H1 (cell line): ENCODE data around the gene NCAPD3. TPM values are rescaled to one million over a fixed set of nuclear protein-coding genes. Genes with fewer than 3 reads are reported as not detected.

Source experiments
- CTCF ChIA-PET: fragments of 300-600 bp; sonication (Branson Sonifier 250); formaldehyde crosslinking; loops from one replicate; lab custom pipeline; 2021; ENCODE audit not compliant: partially characterized antibody; lab: Charles Lee
- POLR2A ChIA-PET: fragments of 300-600 bp; sonication (Branson Sonifier 250); formaldehyde crosslinking; loops from one replicate; lab custom pipeline; 2021; ENCODE audit warnings: inconsistent platforms; ENCODE audit not compliant: partially characterized antibody; lab: Charles Lee
- DNase-seq, 2 experiments: peaks; one replicate each; pipeline versions ENCODE4 v3.0.0 to v3.0.0-alpha.2; 2010 to 2022; ENCODE audit warnings: low spot score in 2 of 2, low read depth in 1 of 2, mixed read lengths in 1 of 2
- FAIRE-seq: peaks from 2 replicates; lab custom pipeline; 2011; peaks lifted over from hg19 to GRCh38; lab: Jason Lieb, UNC
- H2AFZ ChIP-seq: 2 replicates; pipeline ENCODE4 v1.8.1; 2012; ENCODE audit warnings: low read length, inconsistent platforms
- H2AK5ac ChIP-seq: 2 replicates; pipeline ENCODE4 v1.6.1; 2013; ENCODE audit warnings: low read depth, low read length
- H2BK120ac ChIP-seq: replicated peaks from 2 replicates; pipeline ENCODE3; 2013; ENCODE audit warnings: low read depth, low read length, inconsistent platforms
- H2BK12ac ChIP-seq: 2 replicates; pipeline ENCODE4 v1.6.1; 2013; ENCODE audit warnings: low read depth, low read length
- H2BK15ac ChIP-seq: 2 replicates; pipeline ENCODE4 v1.6.1; 2013; ENCODE audit warnings: low read length
- H2BK20ac ChIP-seq: 2 replicates; pipeline ENCODE4 v1.6.1; 2013; ENCODE audit warnings: low read length
- H2BK5ac ChIP-seq: 2 replicates; pipeline ENCODE4 v1.6.1; 2013; ENCODE audit warnings: low read depth, low read length
- H3K14ac ChIP-seq: 2 replicates; pipeline ENCODE4 v1.6.1; 2013; ENCODE audit warnings: inconsistent platforms; ENCODE audit not compliant: insufficient read length
- H3K18ac ChIP-seq: 2 replicates; pipeline ENCODE4 v1.6.1; 2013; ENCODE audit warnings: low read length; ENCODE audit errors: extremely low read depth
- H3K23ac ChIP-seq: 2 replicates; pipeline ENCODE4 v1.6.1; 2013; ENCODE audit warnings: inconsistent platforms; ENCODE audit not compliant: insufficient read length
- H3K23me2 ChIP-seq: 2 replicates; pipeline ENCODE4 v1.6.1; 2013; ENCODE audit warnings: low read depth, low read length
- H3K27ac ChIP-seq: 2 replicates; pipeline ENCODE4 v1.6.1; 2011; ENCODE audit warnings: low read depth, low read length, inconsistent platforms
- H3K27me3 ChIP-seq, 4 experiments: replicated peaks in 1 of 4; 1 replicate in 1 of 4; 2 replicates in 3 of 4; pipeline versions ENCODE4 v1.6.1 to v1.8.1; 2011 to 2013; ENCODE audit warnings: low read length in 3 of 4, mild to moderate bottlenecking in 3 of 4, inconsistent platforms in 2 of 4, mixed read lengths in 2 of 4, moderate library complexity in 1 of 4; ENCODE audit not compliant: control insufficient read depth in 3 of 4, insufficient read depth in 3 of 4; ENCODE audit errors: extremely low read depth in 1 of 4
- H3K36me3 ChIP-seq, 4 experiments: 2 replicates each; pipeline versions ENCODE4 v1.6.1 to v1.8.1; 2011 to 2013; ENCODE audit warnings: mild to moderate bottlenecking in 4 of 4, low read length in 3 of 4, moderate library complexity in 2 of 4, control low read depth in 1 of 4, inconsistent platforms in 1 of 4; ENCODE audit not compliant: insufficient read depth in 4 of 4, control insufficient read depth in 2 of 4
- H3K4ac ChIP-seq: replicated peaks from 2 replicates; pipeline ENCODE3; 2013; ENCODE audit warnings: low read length, low read depth, mixed read lengths, inconsistent platforms; ENCODE audit not compliant: insufficient read length
- H3K4me1 ChIP-seq, 4 experiments: replicated peaks in 1 of 4; 1 replicate in 1 of 4; 2 replicates in 3 of 4; pipeline versions ENCODE4 v1.6.1 to v1.8.1; 2011 to 2013; ENCODE audit warnings: low read length in 3 of 4, inconsistent platforms in 2 of 4, mixed read lengths in 1 of 4; ENCODE audit not compliant: insufficient read depth in 4 of 4, control insufficient read depth in 3 of 4
- H3K4me2 ChIP-seq, 2 experiments: 2 replicates each; pipeline versions ENCODE4 v1.6.1 to v1.8.1; 2011 to 2013; ENCODE audit warnings: low read depth in 2 of 2, low read length in 2 of 2, control low read depth in 1 of 2, inconsistent platforms in 1 of 2, mild to moderate bottlenecking in 1 of 2; ENCODE audit not compliant: insufficient read depth in 1 of 2
- H3K4me3 ChIP-seq, 4 experiments: fragments of 200-600, 300-600 bp in 1 of 4; sonication (generic), shearing (Covaris generic), sonication (Bioruptor Twin) in 1 of 4; 2 replicates each; pipeline versions ENCODE4 v1.5.1 to v1.8.1; 2011 to 2016; ENCODE audit warnings: low read length in 4 of 4, low read depth in 3 of 4, control low read depth in 2 of 4, inconsistent platforms in 2 of 4, mild to moderate bottlenecking in 2 of 4, mixed read lengths in 1 of 4, moderate library complexity in 1 of 4; ENCODE audit not compliant: insufficient read depth in 2 of 4; ENCODE audit errors: extremely low read depth in 1 of 4
- H3K56ac ChIP-seq: replicated peaks from 2 replicates; pipeline ENCODE3; 2013; ENCODE audit warnings: low read depth, mild to moderate bottlenecking, mixed read lengths, low read length, inconsistent platforms; ENCODE audit not compliant: insufficient read length
- H3K79me1 ChIP-seq: 2 replicates; pipeline ENCODE4 v1.6.1; 2013; ENCODE audit warnings: low read depth, low read length, control low read depth
- H3K79me2 ChIP-seq, 2 experiments: 2 replicates each; pipeline versions ENCODE4 v1.6.1 to v1.8.1; 2012 to 2013; ENCODE audit warnings: low read length in 2 of 2, mild to moderate bottlenecking in 2 of 2, inconsistent platforms in 1 of 2; ENCODE audit not compliant: insufficient read depth in 2 of 2, control insufficient read depth in 1 of 2
- H3K9ac ChIP-seq, 4 experiments: replicated peaks in 1 of 4; 1 replicate in 1 of 4; 2 replicates in 3 of 4; pipeline versions ENCODE4 v1.6.1 to v1.8.1; 2011 to 2013; ENCODE audit warnings: low read depth in 3 of 4, low read length in 3 of 4, control low read depth in 2 of 4, mild to moderate bottlenecking in 2 of 4, moderate library complexity in 2 of 4, inconsistent platforms in 1 of 4; ENCODE audit errors: extremely low read depth in 1 of 4
- H3K9me3 ChIP-seq, 2 experiments: 2 replicates each; pipeline versions ENCODE4 v1.6.1 to v1.8.1; 2012 to 2013; ENCODE audit warnings: mild to moderate bottlenecking in 2 of 2, moderate library complexity in 2 of 2, control low read depth in 1 of 2, inconsistent platforms in 1 of 2, low read depth in 1 of 2, low read length in 1 of 2, mixed read lengths in 1 of 2; ENCODE audit not compliant: insufficient read depth in 2 of 2
- H4K20me1 ChIP-seq, 2 experiments: replicated peaks in 1 of 2; 2 replicates each; pipeline versions ENCODE3 to v1.8.1; 2011 to 2013; ENCODE audit warnings: inconsistent platforms in 2 of 2, low read length in 2 of 2, mild to moderate bottlenecking in 1 of 2; ENCODE audit not compliant: insufficient read depth in 2 of 2, control insufficient read depth in 1 of 2
- H4K5ac ChIP-seq: 2 replicates; pipeline ENCODE4 v1.6.1; 2013; ENCODE audit warnings: low read length, low read depth, mixed read lengths, inconsistent platforms; ENCODE audit not compliant: insufficient read length
- H4K8ac ChIP-seq: 2 replicates; pipeline ENCODE4 v1.8.0; 2013; ENCODE audit warnings: mild to moderate bottlenecking, moderate library complexity, low read length, inconsistent platforms; ENCODE audit not compliant: insufficient read depth; ENCODE audit errors: extremely low read depth
- H4K91ac ChIP-seq: replicated peaks from 2 replicates; pipeline ENCODE3; 2013; ENCODE audit warnings: low read length, mixed read lengths, inconsistent platforms; ENCODE audit not compliant: insufficient read length
- CHD1 ChIP-seq: IDR thresholded peaks from 2 replicates; pipeline ENCODE4 v1.6.1; 2012; ENCODE audit warnings: low read depth, low read length, improper control_type of control experiment
- HDAC6 ChIP-seq: IDR thresholded peaks from one replicate; pipeline ENCODE4 v1.7.1; 2012; ENCODE audit warnings: low read depth, mild to moderate bottlenecking, inconsistent platforms, low read length, moderate library complexity
- JUN ChIP-seq: IDR thresholded peaks from 2 replicates; pipeline ENCODE4 v1.6.1; 2011; ENCODE audit warnings: low read depth, mild to moderate bottlenecking, improper control_type of control experiment, low read length
- KDM4A ChIP-seq: IDR thresholded peaks from one replicate; pipeline ENCODE4 v1.7.1; 2012; ENCODE audit warnings: low read depth, mild to moderate bottlenecking, moderate library complexity, low read length, inconsistent platforms; ENCODE audit not compliant: severe bottlenecking
- MAFK ChIP-seq: IDR thresholded peaks from 2 replicates; pipeline ENCODE4 v1.6.1; 2012; ENCODE audit warnings: low read depth, mild to moderate bottlenecking, improper control_type of control experiment, low read length
- PHF8 ChIP-seq: fragments of 200-600 bp; sonication (generic); conservative IDR thresholded peaks from 2 replicates; pipeline ENCODE4 v1.7.1; 2012; ENCODE audit warnings: low read depth, mild to moderate bottlenecking, inconsistent platforms, low read length, moderate library complexity
- RNF2 ChIP-seq: fragments of 200-900, 300-1000 bp; sonication (generic); IDR thresholded peaks from 2 replicates; pipeline ENCODE4 v1.7.1; 2016; ENCODE audit warnings: borderline replicate concordance, low read depth, mild to moderate bottlenecking, antibody characterized with exemption, low read length; ENCODE audit not compliant: poor library complexity, severe bottlenecking; ENCODE audit errors: missing control alignments
- SRF ChIP-seq: IDR thresholded peaks from 2 replicates; pipeline ENCODE4 v1.6.1; 2011; ENCODE audit warnings: mild to moderate bottlenecking, low read depth, low read length, moderate library complexity
- TBP ChIP-seq: IDR thresholded peaks from 2 replicates; pipeline ENCODE4 v1.6.1; 2011; ENCODE audit warnings: low read depth, low read length, improper control_type of control experiment
- YY1 ChIP-seq: IDR thresholded peaks from 2 replicates; pipeline ENCODE4 v1.6.1; 2011; ENCODE audit warnings: low read depth, mild to moderate bottlenecking, low read length
- polyA plus RNA-seq, 7 experiments: library from polyadenylated mRNA; depleted of rRNA in 3 of 7; stranded (reverse) in 5 of 7; unstranded in 2 of 7; fragments of >200 nt in 5 of 7; fragments of 200-250 nt in 2 of 7; gene quantifications; 1 replicate in 5 of 7; 2 replicates in 1 of 7; 4 replicates in 1 of 7; pipeline versions ENCODE4 v1.2.1 to v1.2.3, GENCODE V29; 2011 to 2013; ENCODE audit warnings: missing spikeins in 2 of 7, mixed read lengths in 2 of 7
- total RNA-seq: library from RNA; stranded (reverse); fragmentation: NEBNext Ultra II Directional; extraction: Animal tissue kit (Norgen Biotek cat#: 25700); gene quantifications from 2 replicates; pipeline ENCODE4 v1.2.1, GENCODE V29; 2021

NCAPD3 gene
- total and polyA plus RNA-seq, 2 of the 8 experiments (the other 6 are each of a cell fraction or from before 2014, with no cell fraction given): 26.5 to 55.2 TPM

- Histone ChIP-seq H3K56ac (no peak overlapping the region), H2BK20ac (no peak overlapping the region), H3K4me3 (no peak overlapping the region), H2AFZ (no peak overlapping the region), H3K4me2 (no peak overlapping the region), H2AK5ac (no peak overlapping the region), H3K23me2 (0 out of 2 replicates have a peak, but pooled peaks cover 3% of the 10 kb centered on the region), H3K23ac (no peak overlapping the region), H4K91ac (no peak overlapping the region), H2BK5ac (no peak overlapping the region)
- CTCF ChIA-PET: interaction anchor here (1.1 to 7.1 kb wide), 8 partner anchors 9 to 98 kb away, joined by 3 to 114 read pairs (median 8); partner anchors contain the start of gene GLB1L3
- TF ChIP-seq KDM4A (no peak), TBP (no peak), HDAC6 (no peak), PHF8 (no peak), CHD1 (no peak), MAFK (no peak), RNF2 (no peak), YY1 (no peak), SRF (no peak), JUN (no peak)
- TF ChIP-seq, all 59 proteins: peak for 0
- H2BK120ac ChIP-seq: no peak overlapping the region
- no peak overlapping the region for H3K9ac ChIP-seq
- DNase-seq (no peak), FAIRE-seq (no peak)
- peaks cover 15% of the 10 kb centered on the region; the same call in 1 of the 2 replicates for H3K79me1 ChIP-seq
- H4K20me1 ChIP-seq: peaks cover 2 to 4% of the 10 kb centered on the region in 2 experiments
- peaks cover 0 to 11% of the 10 kb centered on the region in 2 experiments; a peak in 1 of 4 replicates for H3K79me2 ChIP-seq
- no peak overlapping the region for H2BK12ac ChIP-seq
- H4K8ac ChIP-seq: no peak overlapping the region
- H3K14ac ChIP-seq: no peak overlapping the region
- H3K27ac ChIP-seq: no peak overlapping the region
- H3K27me3 ChIP-seq: no peaks in the 10 kb centered on the region
- H3K9me3 ChIP-seq: no peaks in the 10 kb centered on the region
- H3K4ac ChIP-seq: no peak overlapping the region
- POLR2A ChIA-PET: interaction anchor here (9.2 kb wide), 1 partner anchor 16 kb away, joined by 76 read pairs; the partner anchor contains the start of gene GLB1L3
- H3K36me3 ChIP-seq: peaks cover 11 to 58% (median 35%) of the 10 kb centered on the region in 4 experiments; a peak in 7 of 8 replicates
- H3K18ac ChIP-seq: no peak overlapping the region
- no peaks in the 10 kb centered on the region; a peak in 1 of 7 replicates for H3K4me1 ChIP-seq
- no peak overlapping the region for H4K5ac ChIP-seq
- no peak overlapping the region for H2BK15ac ChIP-seq
These were observed 36.7 kb upstream of the NCAPD3 start for GRCh38 chr11:134260503-134260902.
